Left ventricle myocardium inferior (tissue), 1 donor: Measurements from ENCODE around the gene SUCLG1. TPM values are rescaled to one million over a fixed set of nuclear protein-coding genes. Genes with fewer than 3 reads are reported as not detected.
A peak's percentile ranks its signal among the peaks of the same experiment; 100 is the strongest.

Source experiments
- DNase-seq: peaks from one replicate; pipeline ENCODE4 v3.0.0-alpha.2; 2020
- H3K27ac ChIP-seq: fragments of 200-600 bp; replicated peaks from 2 replicates; pipeline ENCODE4 v1.8.0; 2021
- H3K27me3 ChIP-seq: fragments of 200-600 bp; 2 replicates; pipeline ENCODE4 v1.8.0; 2021; ENCODE audit warnings: low read depth
- H3K36me3 ChIP-seq: fragments of 200-600 bp; 2 replicates; pipeline ENCODE4 v1.8.0; 2021
- H3K4me1 ChIP-seq: fragments of 200-600 bp; 2 replicates; pipeline ENCODE4 v1.8.0; 2021
- H3K4me3 ChIP-seq: fragments of 200-600 bp; 2 replicates; pipeline ENCODE4 v1.8.0; 2021; ENCODE audit warnings: mild to moderate bottlenecking, moderate library complexity
- H3K9me3 ChIP-seq: fragments of 200-600 bp; replicated peaks from 2 replicates; pipeline ENCODE4 v1.8.0; 2021
- CTCF ChIP-seq: fragments of 200-600 bp; IDR thresholded peaks from 2 replicates; pipeline ENCODE4 v1.8.0; 2021; ENCODE audit warnings: antibody characterized with exemption, mild to moderate bottlenecking, borderline replicate concordance
- intact Hi-C: fragments of 100-400 bp; cut with micrococcal nuclease; formaldehyde crosslinking; loops from one replicate; pipeline ENCODE4 v1.11.0; 2022
- long read RNA-seq: library from polyadenylated mRNA; unstranded; transcript quantifications from one replicate; pipeline ENCODE4 v2.0.0, GENCODE V29; 2021
- total RNA-seq: library from RNA; stranded (reverse); fragmentation: NEBNext Ultra II Directional; extraction: Animal tissue kit (Norgen Biotek cat#: 25700); gene quantifications from one replicate; pipeline ENCODE4 v1.2.1, GENCODE V29; 2021
- donor health status: DM: no; HTN: yes; CAD: no; lungs with severe emphysema.

Gene SUCLG1
- 292 TPM for total RNA-seq
- long read RNA-seq, transcript SUCLG1-201 (9 exons, 1,475 nt) = major isoform, 423 of 436 reads
- long read RNA-seq, partial matches to known transcripts = 8 of 436 reads
- long read RNA-seq, other reads (novel, unspliced or antisense) = 4 of 436 reads

DNA sequence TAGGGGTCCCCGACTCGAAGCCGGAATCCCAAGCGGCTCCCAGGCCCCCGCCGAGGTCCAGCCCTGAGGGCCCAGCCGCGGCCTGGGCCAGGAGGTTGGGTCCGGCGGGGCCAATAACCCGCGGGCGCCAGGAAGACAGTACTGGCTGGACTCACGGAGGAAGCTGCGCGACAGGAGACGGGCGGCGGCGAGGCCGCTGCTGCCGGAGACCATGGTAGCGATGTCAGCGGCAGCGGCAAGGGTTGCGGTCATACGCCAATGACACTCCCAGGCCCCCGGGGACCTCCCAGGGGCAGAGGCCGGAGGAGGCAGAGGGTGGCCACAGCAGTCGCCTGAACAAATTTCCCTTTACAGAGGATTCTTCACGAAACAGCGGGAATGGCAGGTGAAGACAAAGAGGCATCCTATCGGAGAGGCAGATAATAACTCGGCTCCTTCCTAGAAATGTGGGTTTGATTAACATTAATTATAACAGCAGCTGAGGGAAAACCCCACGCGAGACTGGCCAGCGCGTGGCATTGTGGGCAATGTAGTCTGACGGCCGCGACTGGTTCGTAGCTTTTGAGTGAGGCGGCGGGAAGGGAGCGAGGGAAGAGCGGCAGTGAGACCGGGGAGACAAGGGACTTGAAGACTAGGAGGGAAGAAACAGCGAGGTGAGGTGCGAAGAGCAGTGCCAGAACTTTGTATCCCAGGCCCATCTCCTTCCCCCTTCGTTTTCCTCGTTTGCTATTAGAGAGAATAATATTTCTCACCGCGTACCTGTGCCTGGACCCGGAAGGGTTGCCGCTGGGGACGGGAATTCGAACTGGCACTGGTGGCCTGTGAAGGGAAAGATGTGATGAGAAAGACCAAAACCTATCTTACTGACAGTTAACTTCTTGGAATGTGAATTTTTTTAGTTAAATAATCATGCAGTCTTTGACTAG is at the start of gene SUCLG1:
SUCLG1 (minus strand) TSS at position 263 of the 926 bp plus-strand sequence; CDS start at position 252, 11 bp downstream.
- intact Hi-C loops = no loop called here
- no peak for TF ChIP-seq CTCF
- Histone ChIP-seq H3K27ac (peak within 1 kb of the TSS; percentile 94), H3K36me3 (peaks cover 3% of the 10 kb centered on the region), H3K9me3 (no peaks in the 10 kb centered on the region), H3K4me3 (peak within 1 kb of the TSS; percentile 95), H3K4me1 (peaks cover 51% of the 10 kb centered on the region), H3K27me3 (no peaks in the 10 kb centered on the region)
- DNase-seq = peak; percentile 90

- no peak overlapping the region for H3K4me3 ChIP-seq
- H3K27ac ChIP-seq = no peak overlapping the region
- intact Hi-C loops = loop anchor here (5.0 to 10.0 kb wide), 2 partner anchors 127 to 384 kb away; partner anchors contain the start of gene TRABD2A
- no peaks in the 10 kb centered on the region for H3K4me1 ChIP-seq
- DNase-seq = no peak
- H3K36me3 ChIP-seq = no peaks in the 10 kb centered on the region
- TF ChIP-seq CTCF = no peak
- H3K27me3 ChIP-seq = peaks cover 6% of the 10 kb centered on the region
- H3K9me3 ChIP-seq = peaks cover under 1% of the 10 kb centered on the region
These were observed 39.2 kb upstream of the SUCLG1 start for GRCh38 chr2:84498150-84498799.

DNA sequence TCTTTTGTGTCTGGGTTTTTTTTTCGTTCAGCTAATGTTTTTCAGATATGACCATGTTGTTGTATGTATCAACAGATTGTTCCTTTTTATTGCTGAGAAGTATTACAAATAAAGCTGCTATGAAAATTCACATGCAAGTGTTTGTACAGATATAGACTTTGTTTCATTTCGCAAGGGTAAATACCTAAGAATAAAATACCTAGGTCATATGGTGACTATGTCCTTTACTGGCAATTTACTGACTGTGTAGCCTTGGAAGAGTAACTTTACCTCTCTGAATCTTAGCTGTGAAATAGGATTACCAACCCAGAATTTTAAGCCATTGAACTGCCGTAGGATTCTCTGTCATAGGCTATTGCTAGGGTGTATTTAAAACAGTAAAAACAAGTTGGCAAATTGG is 38.2 kb upstream of the SUCLG1 start:
- Histone ChIP-seq H3K4me1 (no peaks in the 10 kb centered on the region), H3K36me3 (no peaks in the 10 kb centered on the region), H3K27ac (no peak overlapping the region), H3K27me3 (peaks cover 6% of the 10 kb centered on the region), H3K4me3 (no peak overlapping the region), H3K9me3 (no peaks in the 10 kb centered on the region)
- DNase-seq = no peak
- intact Hi-C loops = loop anchor here (5.0 to 10.0 kb wide), 2 partner anchors 128 to 385 kb away; partner anchors contain the start of gene TRABD2A
- no peak for TF ChIP-seq CTCF

DNA sequence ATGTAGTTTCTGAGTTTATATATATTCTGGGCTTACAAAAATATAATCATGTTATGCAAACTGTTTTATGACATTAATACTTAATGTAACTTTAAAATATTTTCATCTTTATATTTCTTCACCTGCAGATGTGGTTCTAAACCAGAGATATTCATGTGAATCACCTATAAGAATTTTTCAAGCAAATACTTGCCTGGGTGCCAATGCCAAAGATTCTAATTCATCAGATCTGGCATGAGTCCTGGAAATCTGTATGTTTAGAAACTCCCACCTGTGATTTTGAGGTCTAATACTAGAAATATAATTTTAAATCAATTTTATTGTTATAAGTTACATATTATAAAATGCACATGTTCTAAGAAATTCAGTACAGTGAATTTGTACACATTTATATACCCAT is 37.3 kb upstream of the SUCLG1 start:
- intact Hi-C loops = loop anchor here (5.0 to 10.0 kb wide), 2 partner anchors 128 to 386 kb away; partner anchors contain the start of gene TRABD2A
- no peaks in the 10 kb centered on the region for H3K9me3 ChIP-seq
- H3K27ac ChIP-seq = no peak overlapping the region
- no peak for TF ChIP-seq CTCF
- no peaks in the 10 kb centered on the region for H3K36me3 ChIP-seq
- H3K27me3 ChIP-seq = peaks cover 6% of the 10 kb centered on the region
- no peaks in the 10 kb centered on the region for H3K4me1 ChIP-seq
- no peak for DNase-seq
- H3K4me3 ChIP-seq = no peak overlapping the region

- no peaks in the 10 kb centered on the region for H3K9me3 ChIP-seq
- DNase-seq = no peak
These were observed 36.6 kb upstream of the SUCLG1 start for GRCh38 chr2:84495539-84496146.

More at GRCh38 chr2:84495539-84496146, 36.6 kb upstream of the SUCLG1 start:
- Histone ChIP-seq H3K4me3 (no peak overlapping the region), H3K27me3 (peaks cover 6% of the 10 kb centered on the region), H3K36me3 (no peaks in the 10 kb centered on the region), H3K27ac (no peak overlapping the region), H3K4me1 (no peaks in the 10 kb centered on the region)
- intact Hi-C loops = loop anchor here (5.0 to 10.0 kb wide), 2 partner anchors 129 to 387 kb away; partner anchors contain the start of gene TRABD2A
- TF ChIP-seq CTCF = peak; percentile 78
